Transverse colon (tissue), 4 donors: Measurements from ENCODE around the gene IFNL3.

Experiments used
- POLR2AphosphoS5 ChIP-seq, 3 donors: sonication (generic); formaldehyde crosslinking; IDR thresholded peaks; one replicate each; pipeline ENCODE4 v1.6.1; 2016; ENCODE audit warnings: antibody characterized with exemption in 3 of 3
- TF ChIP-seq, protein P1 (sequence below), 5 experiments: fragments of 200-600 bp in 3 of 5; fragments of 450-650 bp in 2 of 5; sonication (generic) in 3 of 5; IDR thresholded peaks; 1 replicate in 2 of 5; 2 replicates in 3 of 5; pipeline ENCODE4 v1.5.1; 2016 to 2017; ENCODE audit warnings: antibody characterized with exemption in 5 of 5, inconsistent platforms in 3 of 5, mild to moderate bottlenecking in 2 of 5, moderate library complexity in 1 of 5

DNA sequence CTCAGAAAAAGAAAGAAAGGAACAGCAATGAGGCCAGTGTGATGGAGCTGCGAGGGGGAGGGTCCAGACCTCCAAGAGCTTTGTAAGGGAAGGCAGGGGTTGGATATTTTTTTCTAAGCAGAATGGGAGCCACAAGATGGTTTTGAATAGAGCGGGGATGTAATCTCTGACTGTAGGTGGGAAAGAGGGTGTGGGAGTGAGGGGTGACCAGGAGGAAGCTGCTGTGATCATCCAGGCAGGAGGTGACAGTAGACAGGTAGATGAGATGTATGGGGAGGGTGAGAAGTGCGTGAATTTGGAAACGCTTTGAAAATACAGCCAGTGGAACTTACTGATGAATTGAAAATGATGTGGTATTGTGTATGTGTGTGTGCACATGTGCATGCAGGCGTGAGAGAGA, 30.8 kb upstream of the IFNL3 start:
- TF ChIP-seq, protein P1, sequence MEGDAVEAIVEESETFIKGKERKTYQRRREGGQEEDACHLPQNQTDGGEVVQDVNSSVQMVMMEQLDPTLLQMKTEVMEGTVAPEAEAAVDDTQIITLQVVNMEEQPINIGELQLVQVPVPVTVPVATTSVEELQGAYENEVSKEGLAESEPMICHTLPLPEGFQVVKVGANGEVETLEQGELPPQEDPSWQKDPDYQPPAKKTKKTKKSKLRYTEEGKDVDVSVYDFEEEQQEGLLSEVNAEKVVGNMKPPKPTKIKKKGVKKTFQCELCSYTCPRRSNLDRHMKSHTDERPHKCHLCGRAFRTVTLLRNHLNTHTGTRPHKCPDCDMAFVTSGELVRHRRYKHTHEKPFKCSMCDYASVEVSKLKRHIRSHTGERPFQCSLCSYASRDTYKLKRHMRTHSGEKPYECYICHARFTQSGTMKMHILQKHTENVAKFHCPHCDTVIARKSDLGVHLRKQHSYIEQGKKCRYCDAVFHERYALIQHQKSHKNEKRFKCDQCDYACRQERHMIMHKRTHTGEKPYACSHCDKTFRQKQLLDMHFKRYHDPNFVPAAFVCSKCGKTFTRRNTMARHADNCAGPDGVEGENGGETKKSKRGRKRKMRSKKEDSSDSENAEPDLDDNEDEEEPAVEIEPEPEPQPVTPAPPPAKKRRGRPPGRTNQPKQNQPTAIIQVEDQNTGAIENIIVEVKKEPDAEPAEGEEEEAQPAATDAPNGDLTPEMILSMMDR (IDR thresholded peaks at IDR 0.05), result no peak
- TF ChIP-seq POLR2AphosphoS5 (IDR thresholded peaks at IDR 0.05), result no peak
